HepG2 (cell line): ENCODE data around the gene HLCS. TPM values are rescaled to one million over a fixed set of nuclear protein-coding genes. Genes with fewer than 3 reads are reported as not detected.

Experiments
- ATAC-seq: fragments of 200-7000 bp; cut with Tn5 transposase; 3 replicates; pipeline ENCODE4 v1.9.1; 2020; ENCODE audit warnings: mild to moderate bottlenecking, moderate library complexity
- BruUV-seq: library from RNA; stranded (reverse); fragments of 400-500 nt; replicated peaks from 2 replicates; lab custom pipeline; 2021; lab: Mats Ljungman, UMichigan
- CTCF ChIA-PET: fragments of 300-600 bp; formaldehyde crosslinking; extraction: SDS; loops from one replicate; lab custom pipeline; 2021; ENCODE audit warnings: low total read pairs, inconsistent platforms, low intra/inter-chr PET ratio; lab: Yijun Ruan, JAX
- POLR2A ChIA-PET: fragments of 350-600 bp; sonication (Branson Sonifier 250); formaldehyde crosslinking; loops from one replicate; lab custom pipeline; 2020; ENCODE audit warnings: antibody characterized with exemption, inconsistent platforms; lab: Yijun Ruan, JAX
- DNase-seq: peaks from one replicate; pipeline ENCODE4 v3.0.0-alpha.2; 2015; ENCODE audit warnings: low spot score
- FAIRE-seq: peaks from 3 replicates; lab custom pipeline; 2011; peaks lifted over from hg19 to GRCh38; lab: Jason Lieb, UNC
- H2AFZ ChIP-seq: one replicate; pipeline ENCODE4 v1.6.1; 2011; ENCODE audit warnings: low read length, inconsistent platforms
- H3K27ac ChIP-seq: fragments of 300-600 bp; 3 replicates; pipeline ENCODE4 v1.8.0; 2011; ENCODE audit warnings: mixed run types, mild to moderate bottlenecking, mixed read lengths, low read length, inconsistent platforms; ENCODE audit not compliant: insufficient read depth; ENCODE audit errors: extremely low read length
- H3K27me3 ChIP-seq, 2 experiments: fragments of 200-600 bp in 1 of 2; 2 replicates in 1 of 2; 3 replicates in 1 of 2; pipeline versions ENCODE4 v1.6.0 to v1.8.0; 2011; ENCODE audit warnings: low read length in 2 of 2, mild to moderate bottlenecking in 2 of 2, moderate library complexity in 2 of 2, inconsistent platforms in 1 of 2; ENCODE audit not compliant: insufficient read depth in 2 of 2, control insufficient read depth in 1 of 2
- H3K36me3 ChIP-seq, 2 experiments: fragments of 200-600 bp in 1 of 2; replicated peaks in 1 of 2; 2 replicates in 1 of 2; 3 replicates in 1 of 2; pipeline versions ENCODE4 v1.5.1 to v1.8.0; 2011; ENCODE audit warnings: low read length in 2 of 2, inconsistent platforms in 1 of 2; ENCODE audit not compliant: insufficient read depth in 2 of 2, control insufficient read depth in 1 of 2
- H3K4me1 ChIP-seq: 2 replicates; pipeline ENCODE4 v1.5.1; 2012; ENCODE audit warnings: low read length, inconsistent platforms; ENCODE audit not compliant: insufficient read depth
- H3K4me2 ChIP-seq: 2 replicates; pipeline ENCODE4 v1.6.0; 2011; ENCODE audit warnings: low read depth, low read length, inconsistent platforms
- H3K4me3 ChIP-seq, 3 experiments: fragments of 200-600 bp in 1 of 3; sonication (generic), shearing (Covaris generic) in 1 of 3; replicated peaks in 1 of 3; 2 replicates each; pipeline ENCODE4 v1.5.1; 2011 to 2016; ENCODE audit warnings: low read length in 3 of 3, inconsistent platforms in 2 of 3, low read depth in 2 of 3, mild to moderate bottlenecking in 2 of 3, control low read depth in 1 of 3, mixed read lengths in 1 of 3; ENCODE audit not compliant: insufficient read depth in 1 of 3
- H3K79me2 ChIP-seq: one replicate; pipeline ENCODE4 v1.6.1; 2011; ENCODE audit warnings: low read length, inconsistent platforms; ENCODE audit not compliant: insufficient read depth
- H3K9ac ChIP-seq: 2 replicates; pipeline ENCODE4 v1.6.0; 2011; ENCODE audit warnings: mild to moderate bottlenecking, low read depth, low read length, inconsistent platforms; ENCODE audit not compliant: insufficient read depth
- H3K9me3 ChIP-seq: 2 replicates; pipeline ENCODE4 v1.5.1; 2012; ENCODE audit warnings: mild to moderate bottlenecking, low read length
- H4K20me1 ChIP-seq: 2 replicates; pipeline ENCODE4 v1.6.0; 2011; ENCODE audit warnings: inconsistent platforms, mild to moderate bottlenecking, low read length, moderate library complexity; ENCODE audit not compliant: insufficient read depth
- ATRX ChIP-seq: sonication (generic); formaldehyde crosslinking; IDR thresholded peaks from 2 replicates; pipeline ENCODE4 v1.4.0; 2020; ENCODE audit warnings: missing genetic modification reagents, borderline replicate concordance
- HDAC6 ChIP-seq: fragments of 200-600 bp; sonication (generic); IDR thresholded peaks from 2 replicates; pipeline ENCODE4 v1.7.0; 2017; ENCODE audit warnings: mild to moderate bottlenecking, antibody characterized with exemption, low read length, low read depth
- NFYB ChIP-seq: sonication (generic); formaldehyde crosslinking; IDR thresholded peaks from 2 replicates; pipeline ENCODE4 v1.4.0; 2020; ENCODE audit warnings: missing genetic modification reagents
- WGBS: methylation state at CpG from one replicate; pipeline ENCODE4 v1.1.6; 2017; ENCODE audit warnings: low lambda C conversion rate; 5-methylcytosine and 5-hydroxymethylcytosine counted together
- in situ Hi-C: cut with HindIII; loops from 2 replicates; pipeline ENCODE4 v1.10.0; 2017; ENCODE audit warnings: low pct_unique_long_range_greater_than_20kb; ENCODE audit not compliant: extremely low pct_ligation_motif_present
- intact Hi-C: fragments of 100-400 bp; cut with micrococcal nuclease; formaldehyde crosslinking; loops from one replicate; pipeline ENCODE4 v1.10.0; 2022; ENCODE audit not compliant: unreplicated experiment
- polyA plus RNA-seq, 8 experiments: library from polyadenylated mRNA; depleted of rRNA in 3 of 8; stranded (reverse) in 7 of 8; unstranded in 1 of 8; fragments of >200 nt; fragmentation: Illumina TruSeq in 4 of 8; extraction: Trizol in 4 of 8; gene quantifications; 2 replicates each; pipeline versions ENCODE4 v1.2.1 to v1.2.3, GENCODE V29; 2011 to 2016; ENCODE audit warnings: low read depth in 4 of 8, missing spikeins in 1 of 8, mixed read lengths in 1 of 8; ENCODE audit not compliant: insufficient read depth in 1 of 8
- total RNA-seq, 5 experiments: library from RNA; depleted of rRNA; stranded (reverse); fragments of >200 nt; fragmentation: Illumina TruSeq; extraction: Trizol; gene quantifications; 2 replicates each; pipeline ENCODE4 v1.2.3, GENCODE V29; 2016; ENCODE audit warnings: low read depth in 1 of 5
- TF ChIP-seq, protein P1 (sequence below): sonication (generic); formaldehyde crosslinking; IDR thresholded peaks from 2 replicates; pipeline ENCODE4 v1.5.1; 2020; ENCODE audit warnings: missing genetic modification reagents, mild to moderate bottlenecking, borderline replicate concordance
- TF ChIP-seq, protein P2 (sequence below): sonication (generic); formaldehyde crosslinking; IDR thresholded peaks from 2 replicates; pipeline ENCODE4 v1.4.0; 2020; ENCODE audit warnings: mild to moderate bottlenecking, missing genetic modification reagents
- TF ChIP-seq, protein P3 (sequence below): sonication (generic); formaldehyde crosslinking; IDR thresholded peaks from 2 replicates; pipeline ENCODE4 v1.8.0; 2022; ENCODE audit warnings: mild to moderate bottlenecking, missing genetic modification reagents; ENCODE audit not compliant: insufficient replicate concordance

HLCS gene
- total and polyA plus RNA-seq, 2 of the 13 experiments (the other 11 are each of a cell fraction or from before 2014, with no cell fraction given) = 7.9 to 12.3 TPM

DNA sequence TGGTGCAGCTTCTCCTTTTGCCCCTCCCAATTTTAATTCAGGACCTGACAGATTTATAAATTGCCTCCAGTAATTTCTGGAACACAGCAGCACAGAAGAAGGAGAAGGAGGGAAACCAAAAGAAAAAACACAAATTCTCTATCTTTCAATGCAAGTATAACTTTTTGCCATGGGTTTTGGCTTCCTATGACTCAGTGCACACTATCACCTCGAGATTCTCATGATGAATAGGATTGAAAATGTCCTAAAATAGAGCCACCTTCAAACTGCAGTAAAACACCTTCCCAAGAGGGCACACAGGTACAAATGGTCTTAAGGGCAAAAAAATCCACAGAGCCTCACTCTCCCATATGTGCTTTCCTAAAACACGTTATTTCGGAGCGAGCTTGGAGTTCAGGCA lies 113.6 kb downstream of the HLCS start:
- no peaks in the 10 kb centered on the region for H3K27me3 ChIP-seq
- ATAC-seq (no peak), DNase-seq (no peak), FAIRE-seq (no peak)
- in situ Hi-C loops (no loop called here), intact Hi-C loops (loop anchor here (10.0 kb wide), 1 partner anchor 218 kb away; no protein-coding TSS in a partner anchor)
- H3K79me2 ChIP-seq = no peaks in the 10 kb centered on the region
- no peaks in the 10 kb centered on the region for H4K20me1 ChIP-seq
- no TSS peak for BruUV-seq
- H3K9me3 ChIP-seq = no peaks in the 10 kb centered on the region
- ChIA-PET CTCF (no interaction called here), POLR2A (no interaction called here)
- H3K4me3 ChIP-seq = no peak overlapping the region
- H3K4me1 ChIP-seq = peaks cover 21% of the 10 kb centered on the region
- WGBS = 89% methylated on average over 4 of the region's 4 CpGs
- no peak overlapping the region for H3K27ac ChIP-seq
- H3K9ac ChIP-seq = no peak overlapping the region
- no peaks in the 10 kb centered on the region for H3K36me3 ChIP-seq
- H2AFZ ChIP-seq = no peak overlapping the region
- TF ChIP-seq ATRX (CRISPR knock-in tag) = no peak
- TF ChIP-seq, protein P1, sequence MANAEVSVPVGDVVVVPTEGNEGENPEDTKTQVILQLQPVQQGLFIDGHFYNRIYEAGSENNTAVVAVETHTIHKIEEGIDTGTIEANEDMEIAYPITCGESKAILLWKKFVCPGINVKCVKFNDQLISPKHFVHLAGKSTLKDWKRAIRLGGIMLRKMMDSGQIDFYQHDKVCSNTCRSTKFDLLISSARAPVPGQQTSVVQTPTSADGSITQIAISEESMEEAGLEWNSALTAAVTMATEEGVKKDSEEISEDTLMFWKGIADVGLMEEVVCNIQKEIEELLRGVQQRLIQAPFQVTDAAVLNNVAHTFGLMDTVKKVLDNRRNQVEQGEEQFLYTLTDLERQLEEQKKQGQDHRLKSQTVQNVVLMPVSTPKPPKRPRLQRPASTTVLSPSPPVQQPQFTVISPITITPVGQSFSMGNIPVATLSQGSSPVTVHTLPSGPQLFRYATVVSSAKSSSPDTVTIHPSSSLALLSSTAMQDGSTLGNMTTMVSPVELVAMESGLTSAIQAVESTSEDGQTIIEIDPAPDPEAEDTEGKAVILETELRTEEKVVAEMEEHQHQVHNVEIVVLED (CRISPR knock-in tag) = no peak
- TF ChIP-seq, protein P2, sequence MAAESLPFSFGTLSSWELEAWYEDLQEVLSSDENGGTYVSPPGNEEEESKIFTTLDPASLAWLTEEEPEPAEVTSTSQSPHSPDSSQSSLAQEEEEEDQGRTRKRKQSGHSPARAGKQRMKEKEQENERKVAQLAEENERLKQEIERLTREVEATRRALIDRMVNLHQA (CRISPR knock-in tag) = no peak
- TF ChIP-seq HDAC6 = no peak
- TF ChIP-seq NFYB (CRISPR knock-in tag) = no peak
- TF ChIP-seq, protein P3, sequence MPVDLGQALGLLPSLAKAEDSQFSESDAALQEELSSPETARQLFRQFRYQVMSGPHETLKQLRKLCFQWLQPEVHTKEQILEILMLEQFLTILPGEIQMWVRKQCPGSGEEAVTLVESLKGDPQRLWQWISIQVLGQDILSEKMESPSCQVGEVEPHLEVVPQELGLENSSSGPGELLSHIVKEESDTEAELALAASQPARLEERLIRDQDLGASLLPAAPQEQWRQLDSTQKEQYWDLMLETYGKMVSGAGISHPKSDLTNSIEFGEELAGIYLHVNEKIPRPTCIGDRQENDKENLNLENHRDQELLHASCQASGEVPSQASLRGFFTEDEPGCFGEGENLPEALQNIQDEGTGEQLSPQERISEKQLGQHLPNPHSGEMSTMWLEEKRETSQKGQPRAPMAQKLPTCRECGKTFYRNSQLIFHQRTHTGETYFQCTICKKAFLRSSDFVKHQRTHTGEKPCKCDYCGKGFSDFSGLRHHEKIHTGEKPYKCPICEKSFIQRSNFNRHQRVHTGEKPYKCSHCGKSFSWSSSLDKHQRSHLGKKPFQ (CRISPR knock-in tag) = no peak
- no peak overlapping the region for H3K4me2 ChIP-seq
